Midbrain (tissue), 1 donor: Measurements from ENCODE around the gene KRTAP9-9.
"Not testable (repeated sequence)": the region's sequence is repeated elsewhere in the genome, so short reads cannot be mapped to it uniquely, and the experiment has no call there.

Experiments used
- DNase-seq: peaks from one replicate; lab custom pipeline; 2025; lab: John Stamatoyannopoulos, UW

Gene KRTAP9-9

DNA sequence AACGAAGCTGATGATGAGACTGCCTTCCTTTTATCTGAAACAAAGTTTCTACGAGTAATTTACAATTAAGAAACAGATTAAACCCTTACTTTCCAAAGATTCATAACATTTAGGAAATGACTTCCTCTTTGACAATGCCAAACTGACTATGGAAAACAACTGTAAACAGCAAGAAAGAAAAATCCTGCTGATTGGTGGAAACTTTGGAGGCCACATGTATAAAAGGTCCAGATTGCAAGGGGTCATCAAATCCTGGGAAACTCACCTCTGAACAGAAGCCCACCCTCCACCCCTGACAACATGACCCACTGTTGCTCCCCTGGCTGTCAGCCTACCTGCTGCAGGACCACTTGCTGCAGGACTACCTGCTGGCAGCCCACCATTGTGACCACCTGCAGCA lies 9.9 kb downstream of the KRTAP9-9 start, which contains the start of gene KRTAP9-6:
TSS of gene KRTAP9-6 (plus strand) at position 301 of the 400 bp plus-strand sequence. CDS start at position 301, 0 bp downstream.
- no peak for DNase-seq

DNA sequence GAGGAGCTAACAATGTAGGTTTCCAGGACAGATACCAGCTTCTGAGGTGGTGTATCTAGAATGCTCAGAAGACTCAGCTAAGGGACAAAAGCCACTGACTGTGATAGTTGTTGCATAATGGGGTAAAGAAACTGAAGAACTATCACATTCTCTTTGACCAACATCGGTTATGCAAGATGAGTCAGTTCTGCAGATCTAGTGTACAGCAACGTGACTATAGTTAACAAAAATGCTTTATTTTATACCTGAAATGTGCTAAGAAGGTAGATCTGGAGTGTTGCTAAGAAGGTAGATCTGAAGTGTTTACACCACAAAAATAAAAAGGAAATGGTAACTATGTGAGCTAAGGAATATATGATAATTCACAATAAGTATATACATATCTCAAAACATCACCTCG lies 12.5 kb downstream of the KRTAP9-9 start:
- no peak for DNase-seq

DNA sequence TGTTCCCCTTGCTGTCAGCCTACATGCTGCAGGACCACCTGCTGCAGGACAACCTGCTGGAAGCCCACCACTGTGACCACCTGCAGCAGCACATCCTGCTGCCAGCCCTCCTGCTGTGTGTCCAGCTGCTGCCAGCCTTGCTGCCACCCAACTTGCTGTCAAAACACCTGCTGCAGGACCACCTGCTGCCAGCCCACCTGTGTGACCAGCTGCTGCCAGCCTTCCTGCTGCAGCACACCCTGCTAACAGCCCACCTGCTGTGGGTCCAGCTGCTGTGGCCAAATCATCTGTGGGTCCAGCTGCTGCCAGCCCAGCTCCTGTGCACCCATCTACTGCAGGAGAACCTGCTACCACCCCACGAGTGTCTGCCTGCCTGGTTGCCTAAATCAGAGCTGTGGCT lies 16.1 kb downstream of the KRTAP9-9 start:
- DNase-seq, result not testable (repeated sequence)

DNA sequence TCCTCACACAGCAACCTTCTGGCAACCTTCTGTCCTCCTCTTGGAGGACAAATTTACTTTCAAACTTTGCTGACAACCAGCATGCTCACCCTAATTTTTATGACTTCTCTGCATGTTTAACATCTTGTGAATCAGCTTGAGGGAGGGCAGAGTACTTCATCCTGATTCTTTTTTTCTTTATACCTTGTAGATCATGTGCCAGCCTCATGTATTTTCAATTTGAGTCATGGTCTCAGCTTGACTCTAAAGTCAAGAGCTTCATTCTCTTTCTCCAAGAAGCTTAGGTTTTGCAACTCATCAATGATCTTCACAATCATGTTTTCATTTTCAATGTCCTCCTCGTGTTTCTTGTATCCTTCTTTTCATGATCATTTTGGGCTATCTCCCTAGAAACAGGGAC lies 16.7 kb downstream of the KRTAP9-9 start:
- no peak for DNase-seq

DNA sequence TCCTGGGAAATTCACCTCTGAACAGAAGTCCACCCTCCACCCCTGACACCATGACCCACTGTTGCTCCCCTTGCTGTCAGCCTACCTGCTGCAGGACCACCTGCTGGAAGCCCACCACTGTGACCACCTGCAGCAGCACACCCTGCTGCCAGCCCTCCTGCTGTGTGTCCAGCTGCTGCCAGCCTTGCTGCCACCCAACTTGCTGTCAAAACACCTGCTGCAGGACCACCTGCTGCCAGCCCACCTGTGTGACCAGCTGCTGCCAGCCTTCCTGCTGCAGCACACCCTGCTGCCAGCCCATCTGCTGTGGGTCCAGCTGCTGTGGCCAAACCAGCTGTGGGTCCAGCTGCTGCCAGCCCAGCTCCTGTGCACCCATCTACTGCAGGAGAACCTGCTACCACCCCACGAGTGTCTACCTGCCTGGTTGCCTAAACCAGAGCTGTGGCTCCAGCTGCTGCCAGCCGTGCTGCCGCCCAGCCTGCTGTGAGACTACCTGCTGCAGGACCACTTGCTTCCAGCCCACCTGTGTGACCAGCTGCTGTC lies 20.5 kb downstream of the KRTAP9-9 start, which contains the start of gene KRTAP9-7:
TSS of gene KRTAP9-7 (plus strand) at position 51 of the 543 bp plus-strand sequence. CDS start at position 51, 0 bp downstream.
- not testable (repeated sequence) for DNase-seq

DNA sequence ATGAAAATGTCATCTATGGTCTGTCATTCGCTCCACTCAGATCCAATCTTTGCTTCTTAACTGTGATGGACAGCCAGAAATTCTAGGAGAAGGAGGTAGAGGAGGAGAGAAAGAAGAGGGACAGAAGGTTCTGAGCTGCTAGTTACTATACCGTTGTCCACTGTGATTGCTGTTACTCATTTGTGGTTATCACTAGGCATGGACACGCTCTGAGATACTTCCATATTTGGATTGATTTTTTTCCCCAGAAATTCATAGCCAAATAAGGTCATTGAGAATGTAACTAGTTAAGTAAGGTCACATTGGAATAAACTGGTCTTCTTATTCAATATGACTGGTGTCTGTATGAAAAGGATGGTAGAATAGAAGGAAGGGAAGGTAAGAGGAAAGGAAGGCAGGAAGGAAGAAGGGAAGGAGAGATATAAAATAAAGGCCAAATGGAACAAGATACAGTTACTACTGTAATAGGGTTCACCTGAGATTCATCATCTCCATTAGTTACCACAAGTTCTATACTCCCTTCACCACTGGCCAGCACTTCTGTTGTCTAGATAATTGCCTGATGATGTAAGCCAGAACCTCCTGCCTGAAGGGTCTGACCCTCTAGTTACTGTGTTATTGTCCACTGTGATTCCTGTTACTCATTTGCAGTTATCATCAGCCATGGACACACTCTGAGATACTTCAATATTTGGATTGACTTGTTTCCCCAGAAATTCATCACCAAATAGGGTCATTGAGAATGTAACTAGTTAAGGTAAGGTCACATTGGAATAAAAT lies 23.2 kb downstream of the KRTAP9-9 start:
- no peak for DNase-seq

DNA sequence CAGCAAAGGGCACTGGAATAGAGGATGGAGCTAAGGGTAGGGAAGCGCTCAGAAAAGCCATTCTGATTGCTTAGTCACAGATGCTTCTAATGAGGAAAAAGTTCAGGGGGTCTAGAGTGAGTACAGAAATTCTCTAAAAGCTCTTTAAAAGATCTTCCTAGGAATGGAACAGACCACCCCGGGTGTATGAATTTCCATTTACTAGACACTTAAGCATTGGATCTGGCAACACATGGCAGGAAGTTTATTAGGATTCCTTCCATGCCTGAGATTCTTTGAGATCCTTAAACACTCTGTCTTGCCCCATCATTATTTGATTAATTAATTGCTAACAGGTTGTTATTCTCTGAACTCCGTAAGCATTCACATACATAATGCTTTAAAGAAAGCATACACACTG lies 28.9 kb downstream of the KRTAP9-9 start:
- DNase-seq, result no peak

DNA sequence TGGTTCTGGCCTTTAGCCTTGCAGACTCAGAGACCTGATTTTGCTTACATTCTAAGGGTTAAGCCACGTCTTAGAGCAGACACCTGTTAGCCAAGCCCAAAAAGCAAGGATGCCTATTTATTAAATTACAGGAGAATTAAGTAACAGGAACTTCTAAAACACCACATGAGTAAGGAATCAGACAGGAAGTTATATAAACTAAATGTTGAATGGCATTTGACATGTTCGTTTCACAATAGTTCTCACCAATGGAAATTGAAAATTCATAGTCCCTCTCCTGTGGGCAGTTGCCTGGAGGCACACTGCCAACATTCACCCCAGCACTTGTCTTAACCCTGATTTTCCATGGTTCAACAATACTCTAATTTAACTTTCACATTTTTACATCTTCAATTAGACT lies 29.4 kb downstream of the KRTAP9-9 start:
- no peak for DNase-seq

DNA sequence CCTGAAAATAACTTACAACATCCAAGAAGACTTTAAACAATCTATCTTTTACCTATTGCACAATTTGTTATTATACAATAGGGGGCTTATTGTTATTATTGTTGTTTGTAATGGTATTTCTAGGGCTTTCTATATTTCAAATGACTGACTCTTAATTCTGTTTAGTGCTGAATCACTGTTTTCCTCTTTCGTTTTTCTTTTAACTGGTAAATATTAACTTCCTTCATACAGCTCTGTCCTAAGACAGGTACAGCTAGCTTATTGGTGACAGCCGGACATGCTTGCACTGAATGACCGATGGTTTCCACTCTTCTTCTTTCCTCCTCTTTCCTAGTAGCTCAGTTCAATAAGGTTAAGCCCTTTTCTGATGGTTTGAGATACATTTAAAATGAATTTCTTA lies 31.9 kb downstream of the KRTAP9-9 start:
- DNase-seq, result no peak

DNA sequence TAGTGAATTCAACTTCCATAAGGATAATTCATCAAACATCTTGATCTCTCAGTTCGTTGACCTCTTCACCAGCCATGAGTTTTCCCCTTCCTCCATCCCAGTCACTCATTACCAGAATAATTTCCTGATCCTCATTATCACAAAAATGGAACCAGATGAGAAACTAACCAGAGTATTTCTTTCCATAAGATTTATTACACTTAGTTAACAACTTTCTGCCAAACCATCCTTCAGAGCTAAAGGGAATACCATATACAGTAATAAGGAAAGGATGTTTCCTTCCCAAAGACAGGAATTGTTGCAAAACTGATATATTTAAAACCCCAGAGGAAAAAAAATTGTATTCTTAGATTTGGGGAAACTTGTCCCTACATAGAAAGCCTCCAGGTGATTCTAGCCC lies 38.8 kb downstream of the KRTAP9-9 start:
- no peak for DNase-seq

DNA sequence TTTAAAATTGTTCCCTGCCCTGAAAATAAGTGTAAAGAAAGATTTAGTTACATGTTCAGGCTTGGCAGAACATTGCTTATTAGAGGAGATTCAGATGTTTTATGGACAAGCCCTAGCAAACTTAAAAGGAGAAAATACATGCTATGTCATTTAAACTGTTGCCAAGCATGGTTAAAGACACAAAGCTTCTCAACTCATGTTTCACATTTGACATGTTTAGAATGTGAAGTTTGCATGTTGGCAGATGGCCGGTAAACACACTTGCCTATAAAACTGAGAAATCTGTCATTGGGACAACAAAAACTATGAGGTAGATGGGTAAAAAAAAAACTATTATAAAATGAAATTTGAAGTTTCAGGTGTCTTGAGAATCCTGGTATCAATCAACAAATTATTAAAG lies 41.7 kb downstream of the KRTAP9-9 start:
- DNase-seq, result no peak

DNA sequence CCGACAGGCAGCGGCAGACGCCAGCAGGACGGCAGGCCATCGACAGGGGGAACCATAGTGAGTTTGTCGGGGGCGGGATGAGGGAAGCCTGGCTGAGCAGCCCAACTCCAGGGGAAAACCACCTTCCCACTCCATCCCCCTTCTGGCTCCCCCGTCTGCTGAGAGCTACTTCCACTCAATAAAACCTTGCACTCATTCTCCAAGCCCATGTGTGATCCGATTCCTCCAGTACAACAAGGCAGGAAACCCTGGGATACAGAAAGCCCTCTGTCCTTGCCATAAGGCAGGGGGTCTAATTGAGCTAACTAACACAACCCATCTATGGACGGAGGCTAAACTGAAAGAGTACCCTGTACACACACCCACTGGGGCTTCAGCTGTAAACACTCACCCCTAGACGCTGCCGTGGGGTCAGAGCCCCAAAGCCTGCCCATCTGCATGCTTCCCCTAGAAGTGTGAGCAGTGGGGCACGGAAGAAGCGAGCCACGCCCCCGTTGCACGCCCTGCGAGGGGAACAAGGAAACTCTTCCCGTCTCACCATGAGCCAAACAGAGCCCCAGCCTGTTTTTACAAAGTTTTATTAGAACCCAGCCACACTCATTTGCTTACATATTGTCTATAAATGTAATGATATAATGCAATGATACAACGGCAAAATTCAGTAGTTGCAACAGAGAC lies 43.4 kb downstream of the KRTAP9-9 start:
- DNase-seq, result no peak

DNA sequence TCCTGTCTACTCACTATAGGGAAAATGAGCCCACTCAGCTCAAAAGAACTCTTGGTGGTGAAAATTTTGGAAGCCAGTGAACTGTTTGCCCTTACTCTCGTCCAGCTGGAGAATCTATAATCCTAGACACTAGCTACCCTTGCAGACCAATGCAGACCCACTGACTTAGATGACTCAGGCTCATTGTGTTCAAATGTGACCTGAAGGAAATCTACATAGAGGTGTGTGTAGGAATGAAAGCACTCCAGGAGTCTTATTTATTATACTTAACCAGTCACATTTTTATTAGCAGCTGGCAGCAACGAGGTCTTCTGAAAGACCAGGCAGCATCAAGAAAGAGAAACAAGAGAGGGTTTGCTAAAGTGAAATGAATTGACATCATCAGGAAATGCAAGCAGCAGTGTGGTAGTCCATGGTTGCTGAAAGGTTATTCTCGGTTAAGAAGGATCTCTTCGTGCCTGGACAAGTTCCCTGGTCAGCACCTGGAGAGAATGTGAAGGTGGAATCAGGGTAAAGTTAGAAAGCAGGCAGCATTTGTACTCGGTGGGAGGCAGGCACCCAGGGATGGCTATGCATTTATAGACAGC lies 46.1 kb downstream of the KRTAP9-9 start:
- DNase-seq, result no peak

DNA sequence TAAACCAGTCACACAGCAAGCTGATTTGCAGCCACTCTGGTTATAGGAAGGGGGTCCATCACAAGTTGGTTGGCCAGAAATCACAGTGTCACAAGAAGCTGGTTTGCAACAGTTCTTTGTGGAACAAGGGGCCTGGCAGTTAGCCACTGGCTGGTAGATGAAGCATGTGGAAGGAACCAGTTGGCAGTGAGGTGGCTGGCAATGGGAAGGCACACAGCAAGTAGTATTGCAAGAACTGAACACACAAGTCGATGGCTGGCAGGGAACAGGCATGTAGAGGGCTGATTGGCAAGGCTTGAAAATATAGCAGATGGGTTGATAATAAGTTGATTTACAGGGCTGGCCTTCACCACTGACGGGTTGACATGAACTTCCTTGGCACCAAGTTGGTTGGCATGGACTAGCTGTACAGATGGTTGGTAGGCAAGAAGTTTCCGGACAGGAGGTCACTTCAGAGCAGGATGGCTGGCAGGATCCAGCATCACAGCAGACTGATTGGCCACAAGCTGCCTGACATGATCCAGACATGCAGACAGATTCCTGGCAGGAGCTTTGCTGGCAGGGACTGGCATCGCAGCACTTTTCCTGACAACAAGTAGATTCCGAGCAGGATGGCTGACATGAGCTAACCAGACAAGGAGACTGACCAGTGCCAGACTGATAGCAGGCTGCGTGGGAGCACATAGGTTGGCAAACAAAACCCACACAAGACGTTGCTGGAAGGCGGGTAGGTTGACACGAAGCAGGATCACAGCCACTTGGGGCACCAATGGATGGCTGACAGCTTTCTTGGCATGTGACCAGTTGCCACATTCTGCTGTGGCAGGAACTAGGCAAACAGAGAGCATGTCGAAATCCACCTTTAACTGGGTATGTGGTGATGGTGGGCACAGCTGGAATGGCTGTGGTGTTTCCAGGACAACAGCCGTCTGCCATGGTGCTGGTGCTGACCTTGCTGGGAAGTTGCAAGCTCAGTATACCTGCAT lies 47.0 kb downstream of the KRTAP9-9 start, which contains the start of gene KRTAP29-1:
TSS of gene KRTAP29-1 (minus strand) at position 936 of the 986 bp plus-strand sequence. CDS start at position 936, 0 bp downstream.
- DNase-seq, result no peak

DNA sequence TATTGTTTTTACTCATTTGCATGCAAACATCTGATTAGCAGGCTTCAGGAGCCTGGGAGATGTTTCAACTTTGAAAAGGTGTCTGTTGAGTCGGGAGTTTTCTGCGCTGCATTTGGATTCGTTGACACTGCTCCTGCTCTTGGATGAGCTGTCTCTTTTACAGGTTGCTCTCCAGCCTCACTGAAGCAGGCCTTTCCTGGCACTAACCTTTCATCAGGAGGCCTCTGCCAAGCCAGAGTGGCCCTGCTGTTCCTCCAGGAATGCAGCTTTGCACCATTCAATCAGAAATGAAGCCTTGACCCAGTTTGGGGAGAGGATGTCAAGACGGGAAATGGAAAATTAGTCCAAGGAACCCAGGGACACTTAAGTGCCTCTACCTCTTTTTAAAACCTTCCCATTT lies 47.8 kb downstream of the KRTAP9-9 start:
- DNase-seq, result no peak

DNA sequence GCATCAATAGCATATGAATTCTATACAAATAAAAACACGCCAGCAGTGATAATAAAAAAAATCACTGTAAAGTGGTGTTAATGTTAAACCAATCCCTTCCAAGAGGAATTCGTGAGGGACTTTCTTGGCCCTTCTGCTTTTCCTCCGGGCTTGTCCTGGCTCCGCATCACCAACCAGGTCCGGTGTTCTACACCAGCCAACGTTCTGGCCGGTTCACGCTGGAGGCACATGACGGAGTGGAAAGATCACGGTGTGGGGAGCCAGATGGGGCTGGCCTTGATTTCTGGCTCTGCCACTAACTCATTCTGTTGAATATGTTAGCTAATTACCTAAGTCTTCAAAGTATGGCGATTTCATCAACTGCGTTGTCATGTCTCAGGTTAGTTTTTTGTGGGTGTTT lies 48.9 kb downstream of the KRTAP9-9 start:
- no peak for DNase-seq
